HG02623 (cell line): ENCODE measurements around the gene ETS1.

Source experiments
- ATAC-seq: cut with Tn5 transposase; IDR thresholded peaks from one replicate; pipeline ENCODE4 v1.9.1; 2021; ENCODE audit warnings: moderate library complexity; ENCODE audit not compliant: unreplicated experiment

ETS1 gene

DNA sequence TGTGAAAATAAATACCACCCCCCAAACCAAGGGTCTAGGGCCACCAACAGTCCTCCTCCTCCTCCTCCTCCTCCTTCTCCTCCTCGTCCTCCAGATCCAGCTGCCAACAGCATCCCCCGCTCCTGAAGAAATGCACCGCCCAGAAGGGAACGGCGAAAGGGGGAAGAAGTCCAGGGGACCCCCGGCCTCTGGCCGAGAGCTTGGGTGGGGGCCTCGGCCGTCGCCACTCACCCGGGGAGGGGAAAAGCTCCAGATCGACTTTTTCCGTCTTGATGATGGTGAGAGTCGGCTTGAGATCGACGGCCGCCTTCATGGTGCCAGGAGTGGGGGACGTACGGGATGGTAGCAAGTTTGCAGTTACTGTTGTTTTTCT is 65.7 kb downstream of the ETS1 start:
- ATAC-seq, result no peak

- no peak for ATAC-seq
Measured at GRCh38 chr11:128520888-128521681, 66.3 kb downstream of the ETS1 start.

GRCh38 chr11:128520206-128520887 is 67.0 kb downstream of the ETS1 start:
- no peak for ATAC-seq

DNA sequence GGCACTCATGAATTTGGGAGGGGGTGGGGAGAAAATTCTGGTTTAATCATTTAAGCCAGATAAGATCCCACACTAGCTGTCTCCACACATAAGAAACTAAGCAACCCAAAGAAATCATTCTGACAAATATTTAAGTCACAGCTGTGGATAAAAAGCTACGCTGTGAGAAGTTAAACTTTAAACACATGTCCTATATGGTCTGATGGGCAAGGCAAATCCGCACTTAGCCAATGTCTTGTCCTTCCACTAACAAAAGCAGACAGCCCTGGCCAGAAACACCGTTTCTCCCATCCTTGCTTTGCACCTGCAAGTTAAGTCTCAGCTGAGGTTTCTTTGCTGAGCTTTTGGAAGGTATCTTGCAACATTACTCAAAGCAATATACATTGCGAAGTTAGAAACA is 68.0 kb downstream of the ETS1 start:
- no peak for ATAC-seq

GRCh38 chr11:128518493-128519207 is 68.7 kb downstream of the ETS1 start:
- ATAC-seq, result no peak

DNA sequence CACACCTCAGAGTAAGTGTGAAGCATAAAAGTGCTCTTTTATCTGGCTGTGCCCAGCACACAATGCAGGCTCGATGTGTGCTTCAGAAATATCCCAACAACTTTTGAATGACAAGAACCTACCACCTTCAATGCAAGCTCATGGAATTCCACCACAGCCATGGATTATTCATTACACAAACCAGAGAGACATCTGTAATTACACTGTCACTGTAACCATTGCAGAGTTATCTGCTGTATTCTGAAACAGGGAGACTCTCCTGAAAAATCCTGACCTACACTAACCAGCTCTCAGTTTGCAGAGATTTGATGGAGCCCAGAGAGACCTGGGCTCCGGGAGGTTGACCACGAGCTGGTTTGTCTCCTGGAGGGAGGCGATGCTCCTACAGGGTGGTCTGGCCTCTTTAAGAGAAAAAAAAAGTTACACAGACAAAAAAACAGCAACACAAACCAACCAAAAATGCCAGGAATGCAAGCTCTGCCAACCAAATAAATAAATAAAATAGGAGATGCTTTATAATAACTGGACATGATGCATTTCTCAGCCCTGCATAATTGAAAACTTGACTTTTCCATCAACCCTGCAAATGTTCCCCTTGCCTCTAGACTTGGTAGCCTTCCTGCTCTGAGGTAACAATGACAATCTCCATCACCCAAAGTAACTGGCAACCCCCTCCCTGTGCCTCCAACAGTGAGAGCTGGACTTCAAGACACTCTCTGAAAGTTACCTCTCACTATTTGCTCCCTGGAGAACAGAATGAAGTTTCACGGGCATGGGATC is 69.7 kb downstream of the ETS1 start:
- ATAC-seq, result no peak

DNA sequence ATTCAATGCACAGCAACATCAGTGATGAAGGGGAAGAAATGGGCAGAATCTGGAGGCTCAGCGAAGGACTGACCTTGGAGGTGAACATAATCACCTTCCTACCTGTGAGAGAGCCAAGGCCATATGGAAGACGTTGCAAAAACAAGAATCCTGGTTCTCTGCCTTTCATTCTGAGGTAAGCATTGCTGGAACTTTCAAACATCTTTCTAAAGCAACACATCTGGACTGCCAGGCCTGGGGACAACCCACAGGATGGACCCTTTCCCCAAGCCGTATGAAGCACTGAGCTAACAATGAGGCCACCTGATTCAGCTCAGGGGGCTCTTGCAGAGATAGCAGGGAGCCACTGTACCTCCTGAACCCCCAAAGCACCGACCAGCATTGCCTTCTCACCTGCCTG is 70.5 kb downstream of the ETS1 start:
- ATAC-seq, result no peak

DNA sequence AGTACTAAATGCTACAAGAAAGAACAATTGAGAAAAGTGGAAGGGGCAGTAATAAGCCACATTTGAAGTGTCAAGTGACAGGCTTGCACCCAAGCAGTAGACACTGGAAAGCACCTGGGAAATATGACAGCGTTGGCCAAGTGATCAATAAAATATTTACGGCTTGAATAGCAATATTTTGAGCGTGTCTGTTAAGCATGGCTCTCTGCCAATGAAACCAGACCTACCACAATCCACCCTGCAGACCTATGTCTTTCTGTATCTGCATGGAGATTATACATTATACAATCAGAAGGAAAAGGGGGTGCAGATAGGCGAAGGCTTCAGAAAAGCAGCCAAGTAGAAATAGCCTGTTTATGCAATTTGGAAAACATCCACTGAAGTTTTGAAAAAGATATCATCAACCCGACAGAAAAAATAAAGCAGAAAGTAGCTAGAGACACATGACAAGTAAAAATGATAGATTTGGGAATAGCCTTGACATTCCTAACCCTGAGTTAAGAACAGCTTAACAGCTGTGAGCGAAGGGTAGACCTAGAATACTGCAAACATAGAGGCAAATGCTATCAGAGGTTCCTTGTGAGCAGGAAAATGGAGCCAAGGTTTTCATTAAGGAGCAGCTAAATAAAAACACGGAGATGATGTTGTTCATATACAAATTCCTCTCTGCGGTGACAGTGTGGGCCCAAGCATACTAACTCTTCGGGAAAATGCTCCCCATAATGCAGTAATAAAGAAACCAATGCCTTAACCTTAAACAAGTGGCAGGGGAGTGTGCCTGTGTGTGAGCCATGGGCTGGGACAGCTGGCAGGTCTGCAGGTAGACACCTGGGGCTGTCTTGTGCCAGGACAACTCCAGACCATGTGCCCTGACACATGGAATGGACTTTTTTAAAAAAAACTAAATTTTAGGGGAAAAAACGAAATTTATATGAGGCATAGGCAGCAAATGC is 71.3 kb downstream of the ETS1 start:
- no peak for ATAC-seq

- ATAC-seq, result no peak
Measured at GRCh38 chr11:128515086-128515485, 72.3 kb downstream of the ETS1 start.

- no peak for ATAC-seq
Measured at GRCh38 chr11:128513915-128514681, 73.3 kb downstream of the ETS1 start.

DNA sequence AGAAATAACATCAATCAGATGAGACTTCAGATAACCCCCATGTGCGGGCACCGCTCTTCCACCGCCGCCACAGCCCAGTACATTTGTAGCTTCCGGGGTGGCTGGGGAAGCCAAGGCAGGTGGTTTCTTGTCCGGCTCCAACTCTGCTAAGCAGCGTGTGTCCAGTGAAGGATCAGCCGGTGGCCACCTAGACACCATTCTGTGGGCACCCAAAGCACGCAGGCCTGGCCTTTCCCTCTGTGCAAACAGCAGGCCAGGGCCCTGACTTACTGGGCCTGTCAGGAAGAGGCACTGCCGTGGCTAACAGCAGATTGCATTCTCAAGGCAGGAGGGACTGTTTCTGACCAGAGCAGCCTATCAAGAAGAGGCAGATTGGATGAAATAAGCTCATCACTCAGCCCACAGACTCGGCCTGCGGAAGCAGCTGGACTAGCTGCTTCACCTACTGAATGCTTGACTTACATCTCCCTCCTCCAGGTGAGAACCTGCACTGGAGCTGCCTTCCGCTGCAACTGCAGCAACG is 74.8 kb downstream of the ETS1 start:
- no peak for ATAC-seq

DNA sequence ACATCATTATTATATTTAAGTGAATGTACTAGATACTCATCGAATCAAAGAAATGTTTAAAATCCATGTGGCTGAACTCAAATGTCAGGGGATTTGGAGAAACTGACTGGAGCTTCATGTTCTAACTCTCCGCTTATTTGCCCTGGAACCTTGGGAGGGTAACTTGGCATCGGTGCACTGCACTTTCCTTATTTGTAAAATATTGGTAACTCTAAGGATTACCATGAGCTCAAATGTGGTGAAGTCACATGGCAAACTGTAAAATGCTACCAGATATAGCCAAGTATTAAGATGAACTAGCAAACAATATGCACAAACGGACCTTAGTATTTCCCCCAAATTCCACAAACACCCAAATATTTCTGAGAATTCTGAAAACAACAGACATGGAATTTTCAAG is 75.6 kb downstream of the ETS1 start:
- no peak for ATAC-seq

DNA sequence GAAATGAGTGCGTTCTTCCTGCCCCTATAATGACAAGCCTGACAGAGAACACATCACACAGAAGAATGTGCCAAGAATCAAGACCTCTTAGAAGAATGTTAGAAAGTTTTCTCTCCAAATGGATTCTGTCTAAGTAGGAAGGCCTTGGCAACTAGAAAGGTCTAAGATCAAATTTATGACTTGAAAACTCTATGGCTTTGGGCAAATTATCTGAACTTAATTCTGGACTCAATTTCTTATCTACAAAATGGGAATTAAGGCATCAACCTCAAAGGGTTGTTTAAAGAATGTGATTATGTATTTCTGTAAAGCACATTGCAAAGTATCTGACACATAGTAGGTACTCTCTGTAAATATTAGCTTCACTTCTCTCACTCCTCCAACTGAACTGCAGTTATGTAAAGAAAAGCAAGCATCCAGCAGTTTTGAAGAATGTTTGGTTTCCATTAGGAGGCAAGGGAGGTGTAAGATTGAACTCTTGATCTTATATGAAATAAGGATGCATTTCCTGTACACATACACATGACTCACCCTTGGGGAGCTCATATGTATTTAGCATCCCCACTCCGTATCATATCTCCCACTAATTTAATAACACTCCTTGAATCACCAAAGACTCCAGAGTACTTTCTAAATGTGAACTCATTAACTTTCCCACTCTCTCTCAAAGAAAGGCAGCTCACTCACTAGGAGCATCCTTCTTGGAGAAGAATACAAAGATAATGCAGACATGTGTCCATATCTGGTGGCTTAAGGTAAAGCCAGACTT is 77.6 kb downstream of the ETS1 start:
- ATAC-seq, result no peak

GRCh38 chr11:128508770-128509510 is 78.4 kb downstream of the ETS1 start:
- no peak for ATAC-seq

DNA sequence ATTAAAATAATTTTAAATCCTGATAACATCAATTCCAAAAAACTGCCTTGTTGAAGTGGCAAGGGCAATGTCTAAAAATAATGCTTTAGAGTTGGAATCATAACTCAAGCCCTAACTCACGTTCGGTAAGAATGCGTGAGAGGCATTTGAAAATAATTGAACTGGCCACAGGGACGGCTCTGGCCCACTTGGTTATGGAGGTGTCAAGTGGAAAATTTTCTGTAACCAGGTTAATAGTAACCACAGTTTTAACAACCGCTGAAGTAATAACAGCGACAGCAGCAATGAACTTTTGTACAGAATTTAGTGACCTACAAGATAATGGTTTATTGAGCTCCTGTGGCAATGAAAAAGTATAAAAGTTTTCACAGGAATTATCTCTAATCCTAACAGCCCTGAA is 79.4 kb downstream of the ETS1 start:
- ATAC-seq, result no peak

- ATAC-seq, result no peak
Measured at GRCh38 chr11:128506999-128507611, 80.3 kb downstream of the ETS1 start.

DNA sequence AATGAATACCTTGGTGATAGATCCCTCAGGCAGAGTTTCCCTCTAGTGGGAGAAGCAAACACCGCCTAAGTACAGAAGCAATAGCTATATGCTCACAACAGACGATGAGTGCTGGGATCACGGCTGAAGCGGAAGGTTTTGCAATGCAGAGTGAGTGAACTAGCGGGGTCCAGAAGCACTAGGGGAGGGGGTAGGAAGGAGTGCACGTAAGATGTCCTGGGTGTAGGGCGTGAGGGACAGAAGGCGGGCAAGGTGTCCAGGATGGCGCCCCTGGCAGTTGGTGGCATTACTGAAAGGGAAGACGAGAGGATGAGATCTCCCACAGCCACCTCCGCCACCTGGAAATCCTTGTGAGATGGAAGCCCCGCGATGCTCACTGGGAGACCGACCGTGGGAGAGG is 81.0 kb downstream of the ETS1 start:
- ATAC-seq, result no peak
